ENCODE measurements around the gene TBCE.
"Not testable (repeated sequence)": the region's sequence is repeated elsewhere in the genome, so short reads cannot be mapped to it uniquely, and the experiment has no call there.

TBCE gene

GRCh38 chr1:235457856-235458255, 90.6 kb downstream of the TBCE start:
- not testable (repeated sequence) for DNase-seq

- no peak for DNase-seq
Measured at GRCh38 chr1:235460770-235461169, 93.5 kb downstream of the TBCE start.

- DNase-seq = no peak
Measured at GRCh38 chr1:235461954-235462353, 94.7 kb downstream of the TBCE start.

GRCh38 chr1:235462832-235463231, 95.6 kb downstream of the TBCE start:
- DNase-seq = not testable (repeated sequence)

- no peak for DNase-seq
Measured at GRCh38 chr1:235465066-235465465, 97.8 kb downstream of the TBCE start.

- no peak for DNase-seq
Measured at GRCh38 chr1:235468004-235468403, 100.8 kb downstream of the TBCE start.

GRCh38 chr1:235468970-235469369, 101.7 kb downstream of the TBCE start:
- DNase-seq = no peak

GRCh38 chr1:235469897-235470296, 102.7 kb downstream of the TBCE start:
- DNase-seq = not testable (repeated sequence)

- no peak for DNase-seq
Measured at GRCh38 chr1:235470741-235471439, 103.7 kb downstream of the TBCE start.

- DNase-seq = no peak
Measured at GRCh38 chr1:235473806-235474205, 106.6 kb downstream of the TBCE start.

- no peak for DNase-seq
Measured at GRCh38 chr1:235483090-235483489, 115.9 kb downstream of the TBCE start.

GRCh38 chr1:235485558-235485957, 118.3 kb downstream of the TBCE start:
- DNase-seq = no peak

GRCh38 chr1:235486321-235486720, 119.1 kb downstream of the TBCE start:
- DNase-seq = no peak

- no peak for DNase-seq
Measured at GRCh38 chr1:235491644-235492043, 124.4 kb downstream of the TBCE start.

- DNase-seq = no peak
Measured at GRCh38 chr1:235494531-235494930, 127.3 kb downstream of the TBCE start.

- no peak for DNase-seq
Measured at GRCh38 chr1:235495030-235495429, 127.8 kb downstream of the TBCE start.

GRCh38 chr1:235495551-235495950, 128.3 kb downstream of the TBCE start:
- DNase-seq = no peak

- DNase-seq = no peak
Measured at GRCh38 chr1:235500971-235501540, 133.8 kb downstream of the TBCE start.

All from GOT3 (cell line).